DMS114 treated with DMSO at 0.1 percent for 48 hours (cell line): Measurements from ENCODE around the gene UBA1.

Experiments used
- DNase-seq: peaks from one replicate; lab custom pipeline; 2025; ENCODE audit not compliant: unreplicated experiment; lab: John Stamatoyannopoulos, UW

Gene UBA1

GRCh38 chrX:47169726-47170515 is 23.7 kb upstream of the UBA1 start:
- DNase-seq = no peak

GRCh38 chrX:47170861-47171692 is 22.6 kb upstream of the UBA1 start:
- DNase-seq = no peak

GRCh38 chrX:47171996-47172395 is 21.6 kb upstream of the UBA1 start:
- DNase-seq = no peak

GRCh38 chrX:47172549-47172948 is 21.1 kb upstream of the UBA1 start:
- no peak for DNase-seq

- DNase-seq = no peak
Measured at GRCh38 chrX:47172971-47173792, 20.4 kb upstream of the UBA1 start.

- DNase-seq = no peak
Measured at GRCh38 chrX:47174376-47174775, 19.3 kb upstream of the UBA1 start.

GRCh38 chrX:47174846-47175587 is 18.6 kb upstream of the UBA1 start:
- no peak for DNase-seq

GRCh38 chrX:47175588-47175980 is 18.0 kb upstream of the UBA1 start:
- no peak for DNase-seq

- DNase-seq = no peak
Measured at GRCh38 chrX:47176101-47176740, 17.4 kb upstream of the UBA1 start.

GRCh38 chrX:47177079-47177478 is 16.6 kb upstream of the UBA1 start:
- no peak for DNase-seq

- no peak for DNase-seq
Measured at GRCh38 chrX:47178337-47178736, 15.3 kb upstream of the UBA1 start.

- no peak for DNase-seq
Measured at GRCh38 chrX:47179221-47179927, 14.3 kb upstream of the UBA1 start.

- DNase-seq = no peak
Measured at GRCh38 chrX:47179928-47180255, 13.7 kb upstream of the UBA1 start.

GRCh38 chrX:47180346-47180745 is 13.3 kb upstream of the UBA1 start:
- DNase-seq = no peak

- DNase-seq = no peak
Measured at GRCh38 chrX:47181301-47181700, 12.3 kb upstream of the UBA1 start.

GRCh38 chrX:47182106-47182700 is 11.4 kb upstream of the UBA1 start:
- DNase-seq = no peak

GRCh38 chrX:47184486-47184885 is 9.1 kb upstream of the UBA1 start:
- no peak for DNase-seq

- no peak for DNase-seq
Measured at GRCh38 chrX:47185241-47185640, 8.4 kb upstream of the UBA1 start.

- no peak for DNase-seq
Measured at GRCh38 chrX:47186096-47186740, 7.4 kb upstream of the UBA1 start.
